DMS53 (cell line): Measurements from ENCODE around the gene AK9.

Experiments used
- DNase-seq: peaks from one replicate; lab custom pipeline; 2025; lab: John Stamatoyannopoulos, UW

Gene AK9

DNA sequence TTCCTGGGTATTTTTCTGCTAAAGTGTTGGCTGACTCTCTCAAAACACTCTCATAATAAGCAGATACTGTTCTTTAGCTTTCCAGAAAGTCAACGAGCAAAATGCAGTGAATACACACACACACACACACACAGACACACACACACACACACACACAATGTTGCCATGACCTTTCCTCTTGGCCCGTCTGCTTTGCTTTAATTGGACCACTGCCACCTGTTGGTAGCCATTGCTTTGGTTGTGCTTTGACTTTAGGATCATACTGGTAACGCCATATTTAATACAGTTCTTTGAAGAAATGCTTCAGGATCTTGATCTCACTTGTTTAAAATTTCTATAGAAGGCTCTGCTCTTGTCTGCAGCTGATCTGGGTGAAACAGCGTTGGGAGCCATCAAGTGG, 4.5 kb upstream of the AK9 start:
- DNase-seq, result peak; percentile 52

DNA sequence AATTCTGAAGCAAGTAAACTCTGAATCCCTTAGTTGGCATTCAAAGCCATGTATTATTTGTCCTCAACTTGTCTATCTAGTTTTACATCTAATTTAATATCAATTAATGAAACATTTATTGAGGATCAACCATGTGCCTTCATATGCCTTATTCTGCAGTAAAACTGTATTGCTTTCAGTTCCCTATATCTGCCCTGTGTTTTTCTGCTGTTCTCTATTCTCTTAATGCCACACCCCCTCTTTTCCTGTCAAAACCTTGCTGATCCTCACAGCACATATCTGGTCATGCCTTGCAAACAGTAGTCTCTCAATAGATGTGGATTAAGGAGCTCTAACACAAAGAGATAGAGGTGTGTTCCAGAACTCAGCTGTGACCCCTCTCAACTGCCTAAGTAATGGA, 2.1 kb upstream of the AK9 start:
- no peak for DNase-seq

GRCh38 chr6:109690373-109690736, 647 bp downstream of the AK9 start:
- peak; percentile 89 for DNase-seq

DNA sequence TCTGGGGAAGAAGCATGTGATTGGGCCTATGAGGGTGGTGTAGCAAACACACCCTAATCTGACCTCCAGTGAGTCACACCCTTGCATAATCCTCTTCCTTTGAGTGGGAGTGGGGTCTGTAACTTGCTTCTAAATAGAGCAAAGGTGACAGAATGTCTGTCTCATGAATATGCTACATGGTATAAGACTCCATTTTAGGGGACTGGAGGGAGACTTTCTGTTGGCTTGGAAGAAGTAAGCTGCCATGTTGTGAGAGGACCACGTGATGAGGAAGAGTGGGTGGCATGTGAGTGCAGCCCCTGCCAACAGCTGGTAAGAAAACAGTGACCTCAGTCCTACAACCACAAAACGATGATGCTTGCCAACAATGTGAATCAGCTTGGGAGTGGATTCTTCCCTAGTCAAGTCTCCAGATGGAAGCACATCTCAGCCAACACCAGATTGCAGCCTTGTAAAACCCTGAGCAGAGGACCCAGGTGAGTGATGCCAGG, 3.7 kb downstream of the AK9 start:
- DNase-seq, result no peak

- no peak for DNase-seq
Observed at GRCh38 chr6:109686566-109687265, 4.3 kb downstream of the AK9 start.

DNA sequence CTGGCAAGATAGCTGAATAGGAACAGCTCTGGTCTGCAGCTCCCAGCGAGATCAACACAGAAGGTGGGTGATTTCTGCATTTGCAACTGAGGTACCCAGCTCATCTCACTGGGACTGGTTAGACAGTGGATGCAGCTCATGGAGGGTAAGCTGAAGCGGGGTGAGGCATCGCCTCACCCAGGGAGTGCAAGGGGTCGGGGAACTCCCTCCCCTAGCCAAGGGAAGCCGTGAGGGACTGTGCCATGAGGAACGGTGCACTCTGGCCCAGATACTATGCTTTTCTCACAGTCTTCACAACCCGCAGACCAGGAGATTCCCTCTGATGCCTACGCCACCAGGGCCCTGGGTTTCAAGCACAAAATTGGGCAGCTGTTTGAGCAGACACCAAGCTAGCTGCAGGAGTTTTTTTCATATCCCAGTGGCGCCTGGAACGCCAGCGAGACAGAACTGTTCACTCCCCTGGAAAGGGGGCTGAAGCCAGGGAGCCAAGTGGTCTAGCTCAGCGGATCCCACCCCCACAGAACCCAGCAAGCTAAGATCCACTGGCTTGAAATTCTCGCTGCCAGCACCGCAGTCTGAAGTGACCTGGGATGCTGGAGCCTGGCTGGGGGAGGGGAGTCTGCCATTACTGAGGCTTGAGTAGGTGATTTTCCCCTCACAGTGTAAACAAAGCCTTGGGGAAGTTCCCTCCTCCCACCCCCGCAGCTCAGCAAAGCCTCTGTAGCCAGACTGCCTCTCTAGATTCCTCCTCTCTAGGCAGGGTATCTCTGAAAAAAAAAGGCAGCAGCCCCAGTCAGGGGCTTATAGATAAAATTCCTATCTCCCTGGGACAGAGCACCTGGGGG, 12.1 kb downstream of the AK9 start:
- DNase-seq, result peak; percentile 68

DNA sequence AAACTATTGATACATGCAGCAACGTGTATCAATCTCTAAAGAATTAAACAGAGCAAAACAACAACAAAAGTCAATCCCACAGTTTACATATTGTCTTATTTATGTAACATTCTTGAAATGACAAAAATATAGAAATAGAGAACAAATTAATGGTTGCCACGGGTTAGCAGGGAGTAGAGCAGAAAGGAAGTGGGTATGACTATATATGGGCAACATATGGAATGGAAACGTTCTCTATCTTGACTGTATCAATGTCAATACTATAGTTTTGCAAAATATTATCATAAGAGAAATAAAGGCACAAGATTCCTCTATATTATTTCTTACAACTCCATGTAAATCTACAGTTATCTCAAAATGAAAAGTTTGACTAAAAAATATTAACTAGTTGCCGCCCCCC, 12.8 kb downstream of the AK9 start:
- peak; percentile 36 for DNase-seq

- no peak for DNase-seq
Observed at GRCh38 chr6:109676724-109677123, 14.3 kb downstream of the AK9 start.

DNA sequence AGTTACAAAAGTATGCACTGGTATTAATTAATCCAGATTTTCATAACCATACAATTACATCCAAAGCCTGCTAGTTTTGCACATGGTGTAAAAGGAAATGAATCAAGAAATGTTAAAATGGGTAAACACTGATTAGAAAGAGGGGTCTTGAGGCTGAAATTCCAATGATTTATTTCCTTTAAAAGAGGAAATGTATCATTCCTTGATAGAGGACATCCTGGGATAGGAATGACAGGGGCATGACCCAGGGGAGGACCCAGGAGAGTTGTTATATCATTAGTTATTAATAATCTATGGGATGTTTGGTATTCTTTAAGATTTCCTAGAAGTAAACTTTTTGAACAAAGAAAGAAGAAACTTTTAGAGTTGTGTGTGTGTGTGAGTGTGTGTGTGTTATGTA, 18.2 kb downstream of the AK9 start:
- DNase-seq, result no peak

- DNase-seq, result no peak
Observed at GRCh38 chr6:109672175-109672574, 18.8 kb downstream of the AK9 start.

- DNase-seq, result no peak
Observed at GRCh38 chr6:109671733-109672132, 19.3 kb downstream of the AK9 start.

GRCh38 chr6:109669811-109670210, 21.2 kb downstream of the AK9 start:
- no peak for DNase-seq

GRCh38 chr6:109662192-109662591, 28.8 kb downstream of the AK9 start:
- no peak for DNase-seq

- DNase-seq, result peak; percentile 39
Observed at GRCh38 chr6:109660526-109661320, 30.3 kb downstream of the AK9 start.

DNA sequence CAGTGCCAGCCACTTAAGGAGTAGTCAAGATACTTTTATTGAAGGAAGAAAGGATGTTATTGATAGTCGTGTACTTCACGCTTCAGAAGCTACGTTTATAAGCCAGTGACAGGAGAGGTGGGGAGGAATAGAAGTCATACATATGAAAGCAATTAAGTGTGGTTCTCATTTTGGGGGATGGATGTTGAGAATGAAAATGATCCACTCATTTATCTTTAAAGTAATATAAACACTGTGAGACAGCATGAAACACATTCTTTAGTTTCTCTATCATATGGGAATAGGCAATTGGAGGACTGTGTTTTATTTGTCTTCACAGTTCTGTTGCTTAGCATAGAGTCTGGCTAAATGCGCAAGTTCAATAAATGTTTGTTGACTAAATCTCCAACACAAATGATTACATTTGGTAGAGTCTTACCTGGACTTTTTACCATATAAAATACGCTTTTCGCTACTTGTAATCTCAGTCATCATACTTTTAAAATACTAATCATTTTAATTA, 35.2 kb downstream of the AK9 start:
- no peak for DNase-seq

DNA sequence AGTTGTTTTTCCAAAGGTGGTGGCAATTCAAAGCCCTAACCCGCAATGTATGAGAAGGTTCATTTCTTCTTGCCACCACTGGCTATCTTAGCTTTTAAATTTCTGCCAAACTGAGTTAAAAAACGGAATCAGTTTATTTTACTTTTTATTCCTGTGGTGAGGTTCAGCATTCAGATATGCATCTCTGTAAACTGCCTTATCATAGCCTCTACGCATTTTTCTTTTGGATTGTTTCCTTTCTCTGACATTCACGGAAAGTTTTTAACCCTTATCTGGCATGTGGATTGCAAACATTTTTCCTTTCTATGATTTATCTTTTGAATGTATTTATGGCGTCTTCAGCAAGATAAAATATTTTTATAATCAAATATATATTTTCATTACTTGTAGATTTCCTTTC, 37.7 kb downstream of the AK9 start:
- DNase-seq, result no peak

DNA sequence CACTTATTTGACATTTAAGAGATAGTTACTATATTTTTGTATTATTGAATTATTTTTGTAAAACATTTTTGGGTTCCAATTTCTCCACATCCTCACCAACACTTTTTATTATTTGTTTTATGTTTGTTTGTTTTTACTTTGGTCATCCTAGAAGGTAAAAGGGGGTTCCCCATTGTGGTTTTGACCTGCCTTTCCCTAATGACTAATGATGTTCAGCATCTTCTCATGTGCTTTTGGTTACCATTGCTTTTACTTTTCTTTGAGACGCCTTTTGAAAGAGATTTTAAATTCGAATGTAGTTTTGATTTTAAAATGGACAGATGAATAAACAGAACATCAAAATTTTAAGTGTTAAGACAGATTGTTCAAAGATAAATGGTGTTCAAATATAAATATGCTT, 46.9 kb downstream of the AK9 start:
- DNase-seq, result no peak

DNA sequence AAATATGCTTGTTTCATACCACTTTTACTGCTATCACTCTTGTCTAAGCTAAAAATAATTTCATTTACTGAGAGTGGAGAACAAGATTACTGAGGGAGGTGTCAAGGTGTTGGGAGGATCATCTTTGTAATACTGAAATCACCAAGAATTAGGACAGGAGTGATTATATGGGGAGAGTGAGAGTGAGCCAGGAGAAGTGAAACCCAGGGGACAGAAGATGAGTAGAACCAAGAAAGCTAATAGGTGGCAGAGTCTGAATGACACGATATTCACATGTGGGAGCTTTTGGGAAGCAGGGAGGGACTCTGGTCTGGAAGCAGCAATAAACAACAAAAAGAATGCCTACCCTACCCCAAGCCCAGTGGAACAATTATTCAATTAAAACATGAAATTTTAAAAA, 58.6 kb downstream of the AK9 start:
- DNase-seq, result no peak

- no peak for DNase-seq
Observed at GRCh38 chr6:109631403-109631802, 59.6 kb downstream of the AK9 start.

- no peak for DNase-seq
Observed at GRCh38 chr6:109628158-109629000, 62.6 kb downstream of the AK9 start.

GRCh38 chr6:109626311-109626710, 64.7 kb downstream of the AK9 start:
- DNase-seq, result no peak

- no peak for DNase-seq
Observed at GRCh38 chr6:109625199-109625598, 65.8 kb downstream of the AK9 start.
